ENCODE results near the gene IQGAP1.
A peak's percentile ranks its signal among the peaks of the same experiment; 100 is the strongest.
"Not testable (repeated sequence)": the region's sequence is repeated elsewhere in the genome, so short reads cannot be mapped to it uniquely, and the experiment has no call there.

IQGAP1 gene

DNA sequence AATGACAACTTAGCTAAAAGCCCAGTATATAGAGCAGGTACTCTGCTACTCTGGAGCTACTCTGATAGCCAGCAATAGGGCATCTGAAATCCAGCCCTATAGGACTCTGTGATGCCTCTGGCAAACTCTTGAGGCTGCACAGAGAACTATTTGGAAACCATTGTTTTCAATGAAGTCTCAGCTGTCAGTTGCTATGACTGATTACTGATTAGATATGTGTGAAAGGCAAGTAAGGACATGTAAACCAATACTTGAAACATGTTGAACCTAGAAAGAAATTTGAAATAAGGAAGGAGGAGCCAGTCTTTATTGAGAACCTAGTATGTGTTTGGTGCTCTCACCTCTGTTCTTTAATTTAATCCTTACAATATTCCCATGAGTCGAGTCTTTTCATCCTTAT is 101.5 kb downstream of the IQGAP1 start:
- no peak for DNase-seq

DNA sequence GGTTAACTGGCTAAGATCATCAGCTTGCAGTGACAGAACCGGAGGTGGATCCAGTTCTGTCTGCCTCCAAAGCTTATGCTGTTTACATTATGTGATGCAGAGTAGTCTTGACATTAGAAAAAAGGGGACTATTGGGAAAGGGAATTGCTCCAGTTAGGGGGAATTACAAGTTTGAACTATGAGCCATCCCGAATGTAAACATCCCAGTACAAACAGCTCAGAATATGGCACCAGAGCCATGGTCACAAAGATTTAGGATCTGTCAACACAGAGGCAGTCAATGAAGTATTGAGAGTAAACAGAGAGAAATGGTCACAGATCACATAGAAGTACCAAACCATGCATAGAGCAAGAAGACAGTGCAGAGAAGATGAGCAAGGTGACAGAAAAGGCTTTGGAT is 101.9 kb downstream of the IQGAP1 start:
- no peak for DNase-seq

DNA sequence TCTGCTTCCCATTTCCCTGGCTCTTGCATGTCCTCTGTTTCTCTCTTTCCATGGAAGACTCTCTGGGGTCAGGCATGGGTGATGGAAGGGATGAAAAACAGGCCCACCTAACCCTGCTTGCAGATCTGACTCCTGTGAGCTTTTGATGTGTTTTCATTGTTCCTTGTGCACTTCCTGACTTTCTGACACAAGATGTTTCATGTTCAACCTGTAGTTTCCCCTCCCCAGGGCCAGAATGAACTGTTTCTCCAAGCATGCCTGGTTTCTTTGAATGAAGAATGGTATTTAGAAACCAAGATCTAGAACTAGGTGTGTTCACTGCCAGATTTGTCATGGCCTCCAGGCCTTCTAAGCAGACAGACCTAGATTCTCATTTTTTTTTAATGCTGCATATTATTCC is 105.6 kb downstream of the IQGAP1 start:
- no peak for DNase-seq

DNA sequence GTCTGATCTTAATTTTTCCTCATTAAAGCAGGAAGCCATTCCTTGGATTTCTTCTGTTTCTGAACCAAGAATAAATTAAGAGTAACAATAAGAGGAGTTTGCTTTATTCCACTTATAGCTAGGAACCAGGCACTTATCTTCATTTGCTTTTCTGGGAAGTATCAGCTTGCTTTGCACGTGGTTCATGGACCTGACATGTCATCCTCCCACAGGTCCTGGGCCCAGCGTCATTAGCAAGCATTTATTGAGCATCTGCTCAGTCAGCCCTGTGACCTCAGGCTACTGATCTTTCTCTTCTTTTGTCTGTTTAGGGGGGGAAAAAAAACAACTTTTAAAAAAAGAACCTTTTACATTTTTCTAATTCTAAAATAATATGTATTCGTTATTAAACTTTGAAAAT is 107.0 kb downstream of the IQGAP1 start:
- DNase-seq = no peak

DNA sequence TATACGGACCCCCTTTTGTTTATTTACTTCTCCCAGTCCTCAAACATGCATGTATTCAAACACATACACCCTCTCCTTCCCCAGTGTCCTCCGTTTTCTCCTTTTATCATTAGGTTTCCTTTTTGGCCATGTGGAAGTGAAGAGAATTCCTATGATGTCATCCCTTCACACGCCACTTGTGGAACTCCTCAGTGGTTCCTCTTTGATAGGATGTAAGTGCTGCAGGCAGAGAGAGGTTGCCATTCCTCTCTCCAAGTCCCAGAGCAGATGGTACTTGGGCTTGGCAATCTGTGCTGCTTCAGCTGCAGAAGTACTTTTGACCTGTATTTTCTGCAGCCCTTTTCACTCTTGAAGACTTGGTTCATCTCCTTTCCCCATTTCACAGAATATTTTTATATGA is 108.7 kb downstream of the IQGAP1 start:
- DNase-seq = no peak

DNA sequence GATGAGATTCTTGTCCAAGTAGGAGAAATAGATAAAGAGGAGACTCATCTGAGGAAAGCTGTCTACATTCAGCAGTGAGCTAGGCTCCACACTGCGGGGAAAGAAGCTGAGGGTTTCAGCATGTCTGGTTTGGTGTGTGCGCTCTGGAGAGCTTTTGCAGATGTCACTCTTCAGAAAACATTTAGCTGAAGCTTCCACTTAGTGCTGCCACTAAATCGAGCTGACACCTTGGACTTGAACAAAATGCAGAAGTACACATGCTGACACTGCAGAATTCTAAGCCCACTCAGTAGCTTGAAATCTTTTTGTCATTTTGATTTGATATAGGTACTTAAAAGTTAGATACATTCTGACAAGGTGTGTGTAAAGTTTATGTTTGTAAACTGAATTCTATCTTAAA is 109.3 kb downstream of the IQGAP1 start:
- no peak for DNase-seq

DNA sequence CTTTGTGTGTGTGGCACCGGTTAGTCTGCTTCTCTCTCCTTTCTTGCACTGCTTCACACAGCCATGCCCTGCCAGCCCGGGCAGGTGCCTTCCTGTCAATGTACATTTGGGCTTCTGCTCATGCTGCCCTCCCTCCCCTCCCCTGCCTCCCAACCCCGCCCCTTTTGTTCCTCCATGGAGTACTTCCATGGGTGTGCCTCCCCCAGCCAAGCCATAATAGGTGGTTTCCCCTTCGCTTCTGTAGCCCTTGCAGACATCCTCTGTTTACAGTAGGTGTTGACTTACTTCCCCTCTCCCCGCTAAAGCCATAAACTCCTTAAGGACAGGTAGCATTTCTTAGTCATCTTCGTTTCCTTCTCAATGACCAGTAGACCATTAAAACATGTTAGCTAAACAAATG is 109.9 kb downstream of the IQGAP1 start:
- no peak for DNase-seq

DNA sequence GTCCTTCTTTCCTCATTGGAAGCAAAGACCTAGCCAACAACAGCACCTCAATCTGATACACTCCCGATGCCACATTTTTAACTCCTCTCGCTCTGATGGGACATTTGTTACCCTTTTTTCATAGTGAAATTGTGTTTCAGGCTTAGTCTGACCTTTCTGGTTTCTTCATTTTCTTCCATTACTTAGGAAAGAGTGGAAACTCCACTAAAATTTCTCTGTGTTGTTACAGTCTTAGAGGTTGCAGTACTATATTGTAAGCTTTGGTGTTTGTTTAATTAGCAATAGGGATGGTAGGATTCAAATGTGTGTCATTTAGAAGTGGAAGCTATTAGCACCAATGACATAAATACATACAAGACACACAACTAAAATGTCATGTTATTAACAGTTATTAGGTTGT is 112.1 kb downstream of the IQGAP1 start:
- no peak for DNase-seq

DNA sequence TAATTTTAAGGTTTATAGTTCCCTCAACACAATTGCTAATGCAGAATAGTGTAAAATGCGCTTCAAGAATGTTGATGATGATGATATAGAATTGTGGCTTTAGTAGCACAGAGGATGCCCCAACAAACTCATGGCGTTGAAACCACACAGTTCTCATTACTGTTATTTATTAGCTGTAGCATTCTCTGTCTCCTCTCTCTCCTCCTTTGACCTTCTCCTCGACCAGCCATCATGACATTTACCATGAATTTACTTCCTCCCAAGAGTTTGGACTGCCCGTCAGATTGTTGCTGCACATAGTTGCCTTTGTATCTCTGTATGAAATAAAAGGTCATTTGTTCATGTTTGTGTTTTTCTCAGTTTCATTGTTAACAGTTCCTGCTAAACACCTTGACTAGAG is 113.9 kb downstream of the IQGAP1 start:
- no peak for DNase-seq

DNA sequence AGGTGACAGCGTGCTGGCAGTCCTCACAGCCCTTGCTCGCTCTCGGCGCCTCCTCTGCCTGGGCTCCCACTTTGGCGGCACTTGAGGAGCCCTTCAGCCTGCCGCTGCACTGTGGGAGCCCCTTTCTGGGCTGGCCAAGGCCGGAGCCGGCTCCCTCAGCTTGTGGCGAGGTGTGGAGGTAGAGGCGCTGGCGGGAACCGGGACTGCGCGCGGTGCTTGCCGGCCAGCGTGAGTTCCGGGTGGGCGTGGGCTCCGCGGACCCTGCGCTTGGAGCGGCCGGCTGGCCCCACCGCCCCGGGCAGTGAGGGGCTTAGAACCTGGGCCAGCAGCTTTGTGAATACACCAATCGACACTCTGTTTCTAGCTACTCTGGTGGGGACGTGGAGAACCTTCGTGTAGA is 122.7 kb downstream of the IQGAP1 start:
- not testable (repeated sequence) for DNase-seq

DNA sequence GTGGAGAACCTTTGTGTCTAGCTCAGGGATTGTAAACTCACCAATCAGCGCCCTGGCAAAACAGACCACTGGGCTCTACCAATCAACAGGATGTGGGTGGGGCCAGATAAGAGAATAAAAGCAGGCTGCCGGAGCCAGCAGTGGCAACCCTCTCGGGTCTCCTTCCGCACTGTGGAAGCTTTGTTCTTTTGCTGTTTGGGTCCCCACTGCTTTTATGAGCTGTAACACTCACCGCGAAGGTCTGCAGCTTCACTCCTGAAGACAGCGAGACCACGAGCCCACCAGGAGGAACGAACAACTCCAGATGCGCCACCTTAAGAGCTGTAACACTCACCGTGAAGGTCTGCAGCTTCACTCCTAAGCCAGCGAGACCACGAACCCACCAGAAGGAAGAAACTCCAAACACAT is 123.2 kb downstream of the IQGAP1 start:
- DNase-seq = not testable (repeated sequence)

DNA sequence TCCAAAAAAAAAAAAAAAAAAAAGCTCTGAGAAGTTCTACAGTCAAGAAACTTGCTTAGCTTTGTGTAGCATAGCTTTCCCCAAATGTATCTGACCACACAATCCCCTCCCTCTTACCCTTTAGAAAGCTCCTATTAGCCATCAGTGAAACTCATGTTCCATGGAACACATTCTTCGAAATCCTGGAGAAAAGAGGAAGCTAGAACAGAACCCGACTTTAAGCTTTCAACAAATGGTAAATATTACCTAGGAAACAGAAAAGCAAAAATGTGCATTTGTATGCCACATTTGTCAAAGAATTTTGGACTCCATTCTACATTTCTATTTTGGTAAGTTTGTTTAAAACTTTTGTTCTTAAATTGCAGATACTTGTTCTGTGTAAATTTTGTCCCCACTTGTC is 124.2 kb downstream of the IQGAP1 start:
- DNase-seq = no peak

DNA sequence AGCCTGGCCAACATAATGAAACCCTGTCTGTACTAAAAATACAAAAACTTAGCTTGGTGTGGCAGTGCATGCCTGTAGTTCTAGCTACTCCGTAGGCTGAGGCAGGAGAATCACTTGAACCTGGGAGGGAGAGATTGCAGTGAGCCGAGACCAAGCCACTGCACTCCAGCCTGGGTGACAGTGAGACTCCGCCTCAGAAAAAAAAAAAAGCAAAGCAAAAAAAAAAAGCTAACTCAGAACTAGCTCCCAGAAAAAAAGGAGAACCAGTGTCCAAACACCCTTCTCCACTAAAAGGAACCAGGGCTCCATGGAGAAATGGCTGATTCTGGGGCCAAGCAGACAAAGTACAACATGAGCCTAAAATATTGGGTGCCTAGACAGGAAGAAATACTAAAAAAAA is 124.9 kb downstream of the IQGAP1 start:
- no peak for DNase-seq

DNA sequence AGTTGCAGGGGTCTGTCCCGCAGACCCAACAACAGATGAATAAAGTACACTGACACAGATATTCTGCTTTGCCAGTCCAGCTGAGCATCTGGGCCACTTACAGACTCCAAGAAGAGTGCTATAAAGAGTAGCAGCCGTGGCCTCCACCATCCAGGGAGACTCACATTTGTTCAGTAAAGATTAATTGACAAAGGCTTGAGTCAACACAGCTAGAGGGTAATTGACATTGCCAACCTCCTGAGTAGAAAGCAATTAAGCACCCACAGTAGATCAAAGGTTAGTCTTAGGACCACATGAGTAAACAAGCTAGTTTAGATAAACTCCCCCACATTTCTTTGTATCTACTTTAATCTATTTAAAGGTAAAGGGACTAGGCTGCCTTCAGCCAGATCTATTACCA is 125.4 kb downstream of the IQGAP1 start:
- no peak for DNase-seq

DNA sequence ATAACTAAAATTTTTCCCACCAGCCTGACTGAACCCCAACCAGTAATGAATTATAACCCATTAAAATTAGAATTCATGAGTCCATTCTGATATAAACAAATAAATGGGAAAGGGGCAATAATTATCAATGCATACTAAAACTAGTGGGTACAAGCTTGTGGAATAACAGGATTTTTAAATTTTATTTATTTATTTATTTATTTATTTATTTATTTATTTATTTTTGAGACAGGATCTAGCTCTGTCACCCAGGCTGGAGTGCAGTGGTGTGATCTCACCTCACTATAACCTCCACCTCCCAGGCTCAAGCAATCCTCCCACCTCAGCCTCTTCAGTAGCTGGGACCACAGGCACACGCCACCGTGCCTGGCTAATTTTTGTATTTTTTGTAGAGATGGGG is 125.9 kb downstream of the IQGAP1 start:
- not testable (repeated sequence) for DNase-seq

DNA sequence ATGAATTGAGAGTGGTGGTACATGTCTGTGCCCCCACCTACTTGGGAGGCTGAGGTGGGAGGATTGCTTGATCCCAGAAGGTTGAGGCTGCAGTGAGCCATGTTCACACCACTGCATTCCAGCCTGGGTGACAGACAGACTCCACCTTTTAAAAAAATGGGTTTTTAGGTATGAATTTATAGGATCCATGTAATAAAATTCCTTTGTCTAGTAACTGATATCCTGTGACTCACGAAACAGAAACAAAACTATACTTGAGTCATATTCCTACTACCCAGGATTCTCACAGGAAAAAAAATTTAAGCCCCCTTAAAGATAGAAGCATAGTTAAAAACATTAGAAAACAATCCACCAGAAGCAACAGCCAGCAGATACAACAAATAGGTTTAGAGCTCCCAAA is 131.6 kb downstream of the IQGAP1 start:
- no peak for DNase-seq

DNA sequence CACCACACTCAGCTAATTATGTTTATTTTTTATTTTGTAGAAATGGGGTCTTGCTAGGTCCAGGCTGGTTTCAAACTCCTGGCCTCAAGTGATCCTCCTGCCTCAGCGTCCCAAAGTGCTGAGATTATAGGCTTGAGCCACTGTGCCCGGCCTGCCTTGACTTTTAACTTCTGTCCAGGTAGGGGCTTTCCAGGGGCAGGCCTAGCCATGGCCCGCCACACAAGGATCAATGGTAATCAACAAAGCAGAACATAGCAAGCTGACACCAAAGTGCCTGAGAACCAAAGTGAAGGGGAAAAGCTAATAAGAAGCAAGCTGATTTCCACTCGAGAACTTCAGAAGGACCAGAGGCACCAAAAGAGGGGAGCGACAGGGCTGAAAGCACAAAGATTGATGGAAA is 132.3 kb downstream of the IQGAP1 start:
- no peak for DNase-seq

DNA sequence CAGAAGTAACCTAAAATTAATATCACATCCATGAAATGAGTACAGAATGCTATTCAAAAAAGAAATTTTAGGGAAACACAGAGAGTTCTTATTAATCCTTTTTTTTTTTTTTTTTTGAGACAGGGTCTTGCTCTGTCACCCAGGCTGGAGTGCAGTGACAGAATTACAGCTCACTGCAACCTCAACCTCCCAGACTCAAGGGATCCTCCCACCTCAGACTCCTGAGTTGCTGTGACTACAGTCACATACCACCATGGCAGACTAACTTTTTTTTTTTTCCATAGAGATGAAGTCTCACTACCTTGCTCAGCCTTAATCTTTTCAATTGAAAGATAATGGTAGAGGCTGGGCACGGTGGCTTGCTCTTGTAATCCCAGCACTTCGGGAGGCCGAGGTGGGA is 135.3 kb downstream of the IQGAP1 start:
- DNase-seq = no peak

DNA sequence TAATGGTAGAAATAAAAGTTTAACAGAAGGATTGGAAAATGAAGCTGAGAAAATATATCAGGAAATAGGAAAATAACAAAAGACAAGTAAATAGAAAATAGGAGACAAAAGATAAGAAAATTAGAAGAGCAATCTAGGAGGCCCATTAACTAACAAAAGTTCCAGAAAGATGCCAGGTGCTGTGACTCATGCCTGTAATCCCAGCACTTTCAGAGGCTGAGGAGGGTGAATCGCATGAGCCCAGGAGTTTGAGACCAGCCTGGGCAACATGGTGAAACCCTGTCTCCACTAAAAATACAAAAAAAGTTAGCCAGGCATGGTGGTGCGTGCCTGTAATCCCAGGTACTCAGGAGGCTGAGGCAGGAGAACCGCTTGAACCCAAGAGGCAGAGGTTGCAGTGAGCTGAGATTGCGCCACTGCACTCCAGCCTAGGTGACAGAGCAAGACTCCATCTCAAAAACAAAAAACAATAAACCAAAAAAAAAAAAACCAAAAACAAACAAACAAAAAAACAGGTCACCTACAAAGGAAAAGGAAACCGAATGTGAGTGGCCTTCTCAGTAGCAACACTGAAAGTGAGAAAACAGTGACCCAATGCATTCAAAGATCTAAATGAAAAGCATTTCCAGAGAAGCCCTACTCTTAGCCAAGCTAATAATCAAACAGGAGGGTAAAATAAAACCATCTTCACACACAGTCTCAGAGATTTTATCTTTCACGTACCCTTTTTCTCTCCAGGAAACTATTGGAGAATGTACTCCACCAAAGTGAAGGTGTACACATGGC is 136.2 kb downstream of the IQGAP1 start:
- not testable (repeated sequence) for DNase-seq

DNA sequence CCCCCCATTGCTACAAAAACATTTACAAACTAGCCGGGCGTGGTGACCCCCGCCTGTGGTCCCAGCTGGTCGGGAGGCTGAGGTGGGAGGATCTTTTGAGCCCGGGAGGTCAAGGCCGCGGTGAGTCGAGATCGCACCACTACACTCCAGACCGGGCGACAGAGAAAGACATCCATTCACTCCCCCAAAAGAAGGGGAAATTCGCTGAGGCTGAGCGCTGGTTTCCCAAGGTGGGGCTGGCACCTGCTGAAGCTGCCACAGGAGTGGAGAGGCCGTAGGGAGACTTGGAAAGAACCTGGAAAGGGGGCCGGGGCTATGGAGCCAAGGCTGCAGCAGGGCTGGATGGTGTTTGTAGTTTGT is 140.9 kb downstream of the IQGAP1 start:
- no peak for DNase-seq

DNA sequence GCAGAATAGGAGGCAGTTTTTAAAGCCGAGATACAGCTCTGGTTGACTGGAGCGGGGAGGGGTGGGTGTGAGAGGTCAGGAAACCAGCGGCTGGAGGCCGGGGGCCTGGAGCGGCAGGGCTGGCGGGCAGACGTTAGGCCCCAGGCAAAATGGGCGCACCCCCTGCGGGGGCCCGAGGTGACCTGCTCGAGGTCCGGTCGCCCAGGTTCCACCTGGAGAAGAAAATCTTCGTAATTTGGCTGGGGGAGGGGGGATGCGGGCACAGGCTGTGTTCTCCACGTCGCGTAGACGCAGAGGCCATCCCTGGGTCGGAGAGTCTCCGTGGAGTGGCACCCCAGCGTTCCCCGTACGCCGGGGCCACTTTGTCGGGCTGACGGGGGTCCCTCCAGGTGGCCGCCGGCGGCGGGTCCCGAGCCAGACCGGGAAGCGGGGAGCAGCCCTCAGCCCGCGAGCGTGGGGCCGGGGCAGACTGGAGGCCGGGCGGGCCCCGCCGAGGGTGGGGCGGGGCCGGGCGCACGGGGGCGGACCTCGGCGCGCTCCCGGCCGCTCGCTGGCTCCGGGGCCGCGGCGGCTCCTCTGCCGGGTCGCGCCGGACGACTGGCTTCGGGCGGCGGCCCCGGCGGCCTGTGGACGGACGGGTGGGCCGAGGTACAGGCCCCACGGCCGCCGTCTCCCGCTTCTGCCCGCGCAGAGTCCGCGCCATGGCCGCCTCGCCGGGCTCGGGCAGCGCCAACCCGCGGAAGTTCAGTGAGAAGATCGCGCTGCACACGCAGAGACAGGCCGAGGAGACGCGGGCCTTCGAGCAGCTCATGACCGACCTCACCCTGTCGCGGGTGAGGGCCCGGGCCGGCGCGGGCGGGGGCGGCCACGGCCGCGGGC is 141.6 kb downstream of the IQGAP1 start, which contains the start of gene CRTC3:
TSS of gene CRTC3 (plus strand) at position 553 of the 879 bp plus-strand sequence. CDS start at position 702, 149 bp downstream.
- no peak for DNase-seq

DNA sequence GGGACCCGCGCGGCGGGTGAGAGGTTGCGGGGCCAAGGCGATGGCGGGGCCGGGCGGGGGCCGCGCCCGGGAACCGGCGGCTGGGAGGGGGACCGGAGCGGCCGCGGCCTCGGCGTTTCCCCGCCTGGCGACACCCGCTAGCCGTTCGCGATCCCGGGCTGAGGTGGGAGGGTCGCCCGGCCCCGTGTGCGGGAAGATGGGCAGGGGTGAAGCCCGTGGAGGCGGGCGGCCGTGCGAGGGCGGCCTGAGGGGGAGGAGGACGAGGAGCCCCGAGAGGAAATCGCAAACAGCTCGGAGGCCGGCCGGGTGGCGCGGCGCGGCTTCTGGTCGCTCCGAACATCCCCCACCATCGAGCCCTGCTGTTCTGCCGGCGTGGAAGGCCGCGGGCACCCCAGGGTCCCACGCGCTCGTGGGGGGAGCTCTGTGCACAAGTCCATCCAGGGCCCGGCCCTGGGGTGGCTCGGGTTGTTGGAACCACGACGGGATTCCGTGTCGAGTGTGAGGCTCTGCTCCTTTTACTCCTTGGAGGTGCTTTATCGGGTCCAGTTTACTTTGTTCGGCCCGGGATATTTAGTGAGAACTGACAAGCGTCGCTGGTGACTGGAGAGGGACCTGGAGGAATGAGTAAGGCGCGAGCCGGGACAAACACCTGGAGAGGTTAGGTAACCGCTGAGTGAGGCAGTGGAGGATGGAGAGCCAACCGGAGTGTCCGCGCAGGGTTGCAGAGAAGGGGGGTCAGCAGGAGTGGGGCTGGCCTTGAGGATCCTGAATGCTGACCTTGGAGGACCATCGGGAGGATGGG is 142.4 kb downstream of the IQGAP1 start:
- DNase-seq = peak; percentile 22

DNA sequence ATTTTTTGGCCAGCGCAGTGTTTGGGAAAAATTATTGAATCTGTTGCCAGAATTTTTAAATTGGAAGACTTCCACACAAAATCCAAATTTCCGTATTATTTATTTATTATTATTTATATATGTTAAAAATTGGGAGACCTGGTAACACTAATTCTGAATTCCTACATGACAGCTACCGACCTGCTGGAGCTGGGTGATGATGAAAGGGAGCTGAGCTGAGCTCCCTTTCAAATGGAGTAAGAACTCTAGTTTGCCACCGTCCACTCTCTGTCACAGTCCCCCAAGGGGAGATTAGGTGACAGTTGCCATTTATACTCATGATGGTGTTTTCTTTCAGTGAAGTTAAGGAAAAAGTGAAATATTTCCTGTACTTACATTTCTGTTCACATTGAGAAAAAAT is 143.1 kb downstream of the IQGAP1 start:
- DNase-seq = no peak

Measured in DMS79 treated with DMSO at 0.1 percent for 48 hours (cell line).